CD4-positive, alpha-beta memory T cell (primary cell): Measurements from ENCODE around the gene KTN1. TPM values are rescaled to one million over a fixed set of nuclear protein-coding genes. Genes with fewer than 3 reads are reported as not detected.

ENCODE experiments used
- CTCF ChIA-PET: fragments of 350-600 bp; sonication (Branson Sonifier 250); formaldehyde crosslinking; loops from one replicate; lab custom pipeline; 2021; ENCODE audit warnings: inconsistent platforms; ENCODE audit not compliant: partially characterized antibody; lab: Charles Lee
- POLR2A ChIA-PET: fragments of 350-600 bp; sonication (Branson Sonifier 250); formaldehyde crosslinking; loops from one replicate; lab custom pipeline; 2021; ENCODE audit not compliant: partially characterized antibody; lab: Charles Lee
- DNase-seq, 5 donors: peaks; one replicate each; pipeline versions ENCODE4 v3.0.0 to v3.0.0-alpha.2; 2020 to 2022; ENCODE audit warnings: mixed read lengths in 1 of 5
- H3K27ac ChIP-seq: one replicate; pipeline ENCODE4 v1.7.0; 2013; ENCODE audit warnings: low read depth, low read length
- H3K27me3 ChIP-seq: 2 replicates; pipeline ENCODE4 v1.7.0; 2013; ENCODE audit warnings: mild to moderate bottlenecking, low read length, moderate library complexity; ENCODE audit not compliant: insufficient read depth
- H3K36me3 ChIP-seq: 2 replicates; pipeline ENCODE4 v1.7.0; 2013; ENCODE audit warnings: mild to moderate bottlenecking, low read length, moderate library complexity; ENCODE audit not compliant: insufficient read depth
- H3K4me1 ChIP-seq: 2 replicates; pipeline ENCODE4 v1.7.0; 2013; ENCODE audit warnings: mild to moderate bottlenecking, low read length, moderate library complexity; ENCODE audit not compliant: insufficient read depth
- H3K4me3 ChIP-seq, 2 donors: one replicate each; pipeline ENCODE4 v1.7.0; 2013; ENCODE audit warnings: low read length in 2 of 2, mild to moderate bottlenecking in 1 of 2
- H3K9me3 ChIP-seq, 2 donors: one replicate each; pipeline ENCODE4 v1.7.0; 2013; ENCODE audit warnings: low read length in 2 of 2, control low read depth in 1 of 2; ENCODE audit not compliant: control insufficient read depth in 1 of 2
- H3K27ac Mint-ChIP-seq, 7 donors: one replicate each; pipeline ENCODE4 v1.8.0; 2020 to 2021; ENCODE audit warnings: mixed read lengths in 7 of 7, mild to moderate bottlenecking in 6 of 7, inconsistent platforms in 3 of 7, moderate library complexity in 3 of 7
- H3K27me3 Mint-ChIP-seq, 2 donors: one replicate each; pipeline ENCODE4 v1.8.0; 2020 to 2021; ENCODE audit warnings: mixed read lengths in 2 of 2
- H3K36me3 Mint-ChIP-seq, 2 donors: one replicate each; pipeline ENCODE4 v1.8.0; 2020 to 2021; ENCODE audit warnings: mixed read lengths in 2 of 2, inconsistent platforms in 1 of 2, mild to moderate bottlenecking in 1 of 2
- H3K4me1 Mint-ChIP-seq, 4 donors: one replicate each; pipeline ENCODE4 v1.8.0; 2020 to 2021; ENCODE audit warnings: mixed read lengths in 4 of 4, mild to moderate bottlenecking in 1 of 4
- H3K4me3 Mint-ChIP-seq, 8 donors: one replicate each; pipeline ENCODE4 v1.8.0; 2020 to 2021; ENCODE audit warnings: mixed read lengths in 8 of 8, mild to moderate bottlenecking in 7 of 8, moderate library complexity in 6 of 8, inconsistent platforms in 3 of 8
- H3K9me3 Mint-ChIP-seq, 8 donors: one replicate each; pipeline ENCODE4 v1.8.0; 2020 to 2021; ENCODE audit warnings: mixed read lengths in 8 of 8, mild to moderate bottlenecking in 5 of 8, inconsistent platforms in 3 of 8, moderate library complexity in 1 of 8
- intact Hi-C: fragments of 100-400 bp; cut with micrococcal nuclease; formaldehyde crosslinking; loops from one replicate; pipeline ENCODE4 v1.15.1; 2023
- polyA plus RNA-seq, 2 donors: library from polyadenylated mRNA; unstranded; fragments of 300-500 nt; fragmentation: Illumina TruSeq; gene quantifications; one replicate each; pipeline ENCODE4 v1.2.3, GENCODE V29; 2021
- total RNA-seq, 2 experiments: library from RNA; stranded (reverse); gene quantifications; one replicate each; pipeline ENCODE4 v1.2.3, GENCODE V29; 2021

Gene KTN1
- total and polyA plus RNA-seq, 4 experiments from 2014 or later, result 15.7 to 133 (median 93.7) TPM

DNA sequence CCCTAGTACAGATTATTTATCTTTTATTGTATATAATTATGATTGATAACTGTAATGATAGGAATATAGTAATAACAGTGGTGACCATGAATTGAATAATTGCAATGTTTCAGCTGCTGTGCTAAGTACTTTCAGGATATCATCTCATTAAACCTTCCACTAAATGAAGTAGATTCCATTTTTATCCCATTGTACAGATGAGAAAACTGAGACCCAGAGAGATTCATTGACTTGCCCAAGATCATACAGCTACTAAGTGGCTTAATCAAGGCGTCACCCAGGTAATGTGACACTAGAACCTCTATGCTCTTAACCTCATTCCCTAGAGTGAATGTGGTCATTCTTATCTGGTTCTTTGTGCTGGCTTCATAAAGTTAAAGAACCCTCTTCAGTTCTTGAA lies 124.6 kb downstream of the KTN1 start:
- CTCF ChIA-PET, result no interaction called here
- H3K4me3 Mint-ChIP-seq, result no peak overlapping the region
- peaks cover 1 to 21% of the 10 kb centered on the region in 2 donors for H3K36me3 Mint-ChIP-seq
- H3K4me3 ChIP-seq, result no peak overlapping the region
- intact Hi-C loops, result loop anchor here (10.0 kb wide), 1 partner anchor 770 kb away; no protein-coding TSS in a partner anchor
- no peak overlapping the region for H3K27ac ChIP-seq
- peaks cover 0 to 4% (median 0%) of the 10 kb centered on the region in 8 donors for H3K9me3 Mint-ChIP-seq
- no peaks in the 10 kb centered on the region for H3K36me3 ChIP-seq
- no peaks in the 10 kb centered on the region for H3K27me3 Mint-ChIP-seq
- POLR2A ChIA-PET, result no interaction called here
- no peaks in the 10 kb centered on the region for H3K27me3 ChIP-seq
- H3K27ac Mint-ChIP-seq, result peak overlapping the region in 1 of 7 donors; percentile 38
- DNase-seq, result no peak
- H3K9me3 ChIP-seq, result no peaks in the 10 kb centered on the region
- H3K4me1 ChIP-seq, result no peaks in the 10 kb centered on the region
- H3K4me1 Mint-ChIP-seq, result no peaks in the 10 kb centered on the region

DNA sequence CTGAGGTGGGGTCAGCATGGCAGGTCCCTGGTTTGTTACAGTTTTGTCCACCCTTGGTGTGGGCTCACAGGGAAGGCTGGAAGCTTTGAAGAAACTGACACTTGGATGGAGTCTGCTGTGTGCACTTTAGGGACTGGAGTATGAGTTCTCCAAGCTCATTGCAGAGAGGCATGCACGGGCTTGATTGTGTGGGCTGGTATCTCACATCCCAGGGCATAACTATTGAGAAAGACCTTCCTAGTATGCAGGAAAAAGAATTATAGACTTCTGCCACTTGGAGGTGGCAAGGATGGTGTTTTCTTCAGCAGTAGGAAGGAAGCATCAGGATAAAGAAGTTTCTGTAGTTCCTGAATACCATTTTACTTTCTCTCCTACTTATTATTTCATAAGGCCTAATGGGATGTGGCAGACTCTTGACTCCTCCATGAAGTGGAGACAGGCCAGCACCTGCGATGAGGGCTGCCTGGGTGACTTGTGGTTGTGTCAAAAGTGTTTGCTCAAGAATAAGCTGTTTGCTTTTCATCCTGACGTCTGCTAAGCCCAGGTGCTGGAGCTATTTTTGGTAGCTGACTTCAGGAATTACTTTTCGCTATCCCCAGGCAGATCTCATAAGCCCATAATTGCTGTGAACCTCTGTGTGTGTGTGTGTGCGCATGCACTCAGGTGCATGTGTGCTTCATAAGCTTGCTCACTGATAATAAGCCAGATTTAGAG lies 125.8 kb downstream of the KTN1 start:
- H3K4me1 ChIP-seq, result no peaks in the 10 kb centered on the region
- Mint-ChIP-seq H3K4me1 (no peaks in the 10 kb centered on the region), H3K27me3 (no peaks in the 10 kb centered on the region), H3K9me3 (peaks cover 0 to 4% (median 0%) of the 10 kb centered on the region in 8 donors), H3K4me3 (no peak overlapping the region), H3K36me3 (peaks cover 1 to 15% of the 10 kb centered on the region in 2 donors), H3K27ac (no peak overlapping the region)
- ChIA-PET CTCF (interaction anchor here (0.7 to 2.7 kb wide), 6 partner anchors 382 to 784 kb away, joined by 3 to 15 read pairs (median 4); no protein-coding TSS in a partner anchor), POLR2A (no interaction called here)
- intact Hi-C loops, result loop anchor here (10.0 kb wide), 1 partner anchor 769 kb away; no protein-coding TSS in a partner anchor
- H3K9me3 ChIP-seq, result no peaks in the 10 kb centered on the region
- no peak overlapping the region for H3K4me3 ChIP-seq
- H3K27ac ChIP-seq, result no peak overlapping the region
- H3K27me3 ChIP-seq, result no peaks in the 10 kb centered on the region
- H3K36me3 ChIP-seq, result no peaks in the 10 kb centered on the region
- DNase-seq, result no peak

DNA sequence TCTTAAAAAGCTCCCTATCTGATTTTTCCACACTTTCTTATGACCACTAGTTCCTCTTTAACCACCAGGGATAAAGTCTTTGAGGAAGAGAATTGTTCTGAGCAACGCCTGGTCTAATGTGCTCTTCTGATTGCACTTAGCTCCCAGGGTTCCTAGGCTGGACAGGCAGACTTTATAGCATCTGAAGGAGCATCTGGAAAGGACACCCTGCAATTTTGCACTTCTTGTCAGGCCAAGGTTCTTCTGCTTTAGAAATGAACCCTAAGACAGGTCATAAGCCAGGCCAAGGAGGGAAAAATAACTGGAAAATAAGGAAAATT lies 126.3 kb downstream of the KTN1 start:
- no peaks in the 10 kb centered on the region for H3K27me3 ChIP-seq

DNA sequence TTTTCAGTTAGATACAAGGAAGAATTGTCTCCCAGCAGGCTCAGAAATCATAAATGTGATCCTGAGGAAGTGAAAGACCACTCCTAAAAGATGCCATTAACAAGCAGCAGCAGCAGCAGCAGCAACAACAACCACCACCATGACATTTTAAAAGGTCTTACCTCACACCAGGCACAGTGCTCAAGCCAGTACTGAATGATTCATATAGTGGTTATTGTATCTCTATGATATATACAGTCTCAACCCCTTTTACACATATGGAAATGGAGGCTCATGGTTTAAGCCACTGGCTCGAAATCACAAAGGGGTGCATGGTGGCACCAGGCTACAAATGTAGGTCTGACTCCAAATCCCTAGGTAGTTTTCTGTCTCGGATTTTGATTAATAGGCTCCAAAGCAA lies 126.9 kb downstream of the KTN1 start:
- Mint-ChIP-seq H3K27me3 (no peaks in the 10 kb centered on the region), H3K36me3 (peaks cover 0 to 10% of the 10 kb centered on the region in 2 donors), H3K27ac (no peak overlapping the region), H3K9me3 (no peaks in the 10 kb centered on the region), H3K4me3 (no peak overlapping the region), H3K4me1 (no peaks in the 10 kb centered on the region)
- DNase-seq, result no peak
- Histone ChIP-seq H3K4me3 (no peak overlapping the region), H3K36me3 (no peaks in the 10 kb centered on the region), H3K27ac (no peak overlapping the region), H3K4me1 (no peaks in the 10 kb centered on the region), H3K27me3 (no peaks in the 10 kb centered on the region), H3K9me3 (no peaks in the 10 kb centered on the region)
- intact Hi-C loops, result loop anchor here (1.0 to 10.0 kb wide), 3 partner anchors 633 to 768 kb away; no protein-coding TSS in a partner anchor
- ChIA-PET CTCF (interaction anchor here (1.1 to 2.7 kb wide), 4 partner anchors 716 to 783 kb away, joined by 3 to 15 read pairs (median 4); no protein-coding TSS in a partner anchor), POLR2A (no interaction called here)

More for the DNA sequence above, 126.3 kb downstream of the KTN1 start:
- Mint-ChIP-seq H3K4me3 (no peak overlapping the region), H3K36me3 (peaks cover under 1 to 13% of the 10 kb centered on the region in 2 donors), H3K27ac (no peak overlapping the region), H3K27me3 (no peaks in the 10 kb centered on the region), H3K4me1 (no peaks in the 10 kb centered on the region), H3K9me3 (peaks cover 0 to 3% (median 0%) of the 10 kb centered on the region in 8 donors)
- Histone ChIP-seq H3K4me1 (no peaks in the 10 kb centered on the region), H3K36me3 (no peaks in the 10 kb centered on the region), H3K4me3 (no peak overlapping the region), H3K27ac (no peak overlapping the region), H3K9me3 (no peaks in the 10 kb centered on the region)
- intact Hi-C loops, result loop anchor here (10.0 kb wide), 1 partner anchor 768 kb away; no protein-coding TSS in a partner anchor
- DNase-seq, result no peak
- CTCF ChIA-PET, result interaction anchor here (0.7 to 2.7 kb wide), 6 partner anchors 381 to 784 kb away, joined by 3 to 15 read pairs (median 4); no protein-coding TSS in a partner anchor
- POLR2A ChIA-PET, result no interaction called here

DNA sequence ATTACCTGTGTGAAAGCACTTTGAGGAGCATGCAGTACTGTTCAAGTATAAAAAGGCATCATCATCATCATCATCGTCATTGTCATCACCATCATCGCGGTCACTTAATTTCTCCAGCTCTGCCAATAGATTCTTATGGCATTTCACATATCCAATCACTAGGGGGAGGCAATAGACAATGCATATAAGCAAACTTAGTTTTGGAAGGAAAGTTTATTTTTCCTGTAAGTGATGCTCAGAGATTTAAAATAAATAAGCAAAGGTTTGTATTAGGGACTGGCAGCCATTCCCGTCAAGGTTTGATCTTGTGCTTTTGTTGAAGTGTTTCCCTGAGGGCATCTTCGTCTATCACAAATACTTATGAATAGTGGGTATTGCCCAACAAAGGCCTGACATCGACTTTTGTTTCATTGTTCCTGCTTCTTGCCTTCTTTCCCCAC lies 127.4 kb downstream of the KTN1 start:
- no peak overlapping the region for H3K27ac ChIP-seq
- ChIA-PET CTCF (interaction anchor here (1.4 to 2.7 kb wide), 3 partner anchors 767 to 783 kb away, joined by 4 to 15 read pairs (median 5); no protein-coding TSS in a partner anchor), POLR2A (no interaction called here)
- Mint-ChIP-seq H3K9me3 (no peaks in the 10 kb centered on the region), H3K4me1 (no peaks in the 10 kb centered on the region), H3K27ac (no peak overlapping the region), H3K4me3 (no peak overlapping the region), H3K36me3 (peaks cover 0 to 8% of the 10 kb centered on the region in 2 donors), H3K27me3 (no peaks in the 10 kb centered on the region)
- H3K36me3 ChIP-seq, result no peaks in the 10 kb centered on the region
- H3K4me1 ChIP-seq, result no peaks in the 10 kb centered on the region
- DNase-seq, result peak in 3 of 5 donors; percentile 22 to 31 (median 26)
- H3K27me3 ChIP-seq, result no peaks in the 10 kb centered on the region
- H3K9me3 ChIP-seq, result no peaks in the 10 kb centered on the region
- no peak overlapping the region for H3K4me3 ChIP-seq
- intact Hi-C loops, result loop anchor here (1.0 to 10.0 kb wide), 3 partner anchors 633 to 767 kb away; no protein-coding TSS in a partner anchor

DNA sequence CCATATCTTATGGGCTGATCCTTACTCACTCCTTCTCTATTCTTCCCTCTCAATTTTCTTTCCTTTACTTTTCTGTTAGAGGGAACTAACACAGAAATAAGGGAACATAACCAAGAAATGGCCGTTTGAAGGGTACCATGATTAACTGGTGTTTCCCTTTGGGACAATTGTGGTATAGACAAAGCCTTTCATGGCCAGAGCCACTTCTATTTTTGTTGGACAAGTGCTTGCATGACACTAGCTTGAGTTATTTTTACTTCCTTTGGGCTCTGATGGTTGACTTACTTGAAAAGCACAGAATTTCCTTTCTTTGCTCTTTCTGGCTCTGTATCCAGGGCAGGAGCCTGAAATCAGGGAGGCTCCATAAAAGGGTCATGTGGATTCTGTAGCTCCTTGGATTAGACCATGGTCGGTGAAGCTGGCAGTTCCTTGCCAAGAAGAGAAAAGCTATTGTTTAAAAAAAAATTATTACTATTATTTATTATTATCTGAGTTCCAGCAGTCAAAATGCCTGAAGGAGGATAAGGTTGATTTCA lies 130.6 kb downstream of the KTN1 start:
- H3K4me3 ChIP-seq, result no peak overlapping the region
- POLR2A ChIA-PET, result no interaction called here
- no peak overlapping the region for H3K27ac Mint-ChIP-seq
- H3K4me1 Mint-ChIP-seq, result no peaks in the 10 kb centered on the region
- H3K4me3 Mint-ChIP-seq, result no peak overlapping the region
- no peaks in the 10 kb centered on the region for H3K36me3 ChIP-seq
- H3K27ac ChIP-seq, result no peak overlapping the region
- CTCF ChIA-PET, result interaction anchor here (1.0 kb wide), 1 partner anchor 12 kb away, joined by 3 read pairs; no protein-coding TSS in a partner anchor
- H3K4me1 ChIP-seq, result no peaks in the 10 kb centered on the region
- H3K27me3 Mint-ChIP-seq, result no peaks in the 10 kb centered on the region
- intact Hi-C loops, result no loop called here
- no peaks in the 10 kb centered on the region for H3K9me3 ChIP-seq
- peaks cover 0 to 6% of the 10 kb centered on the region in 2 donors for H3K36me3 Mint-ChIP-seq
- DNase-seq, result no peak
- no peaks in the 10 kb centered on the region for H3K27me3 ChIP-seq
- no peaks in the 10 kb centered on the region for H3K9me3 Mint-ChIP-seq

DNA sequence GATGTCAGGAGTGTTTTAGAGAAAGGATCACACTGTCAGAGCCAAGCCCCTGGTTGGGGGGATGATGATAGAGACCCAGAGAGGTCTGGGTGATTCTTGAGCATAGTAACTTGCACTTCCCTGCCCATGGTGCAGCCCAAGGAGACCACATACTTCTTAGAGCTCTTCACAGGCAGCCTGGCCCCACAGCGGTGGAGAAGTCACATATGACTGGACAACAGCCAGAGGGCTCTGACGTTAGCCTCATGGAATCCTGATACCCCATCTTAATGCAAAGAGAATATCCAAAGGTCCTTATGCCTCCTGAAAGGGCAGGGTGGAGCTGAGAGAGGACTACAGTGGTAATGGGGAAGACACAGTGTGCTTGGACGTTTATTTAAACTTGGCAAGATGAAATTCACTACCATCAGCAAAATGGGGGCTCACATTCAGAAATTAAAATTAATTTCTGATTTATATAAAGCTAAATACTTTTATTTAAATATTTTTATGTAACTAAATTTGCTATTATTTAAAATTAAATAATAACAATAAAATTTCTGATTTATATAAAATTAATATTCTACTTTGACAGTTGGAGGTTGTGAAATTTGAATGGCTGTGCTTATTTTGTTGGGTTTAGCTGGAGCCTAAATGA lies 131.3 kb downstream of the KTN1 start:
- Histone ChIP-seq H3K9me3 (no peaks in the 10 kb centered on the region), H3K4me1 (no peaks in the 10 kb centered on the region), H3K27ac (no peak overlapping the region), H3K27me3 (no peaks in the 10 kb centered on the region), H3K4me3 (no peak overlapping the region), H3K36me3 (no peaks in the 10 kb centered on the region)
- DNase-seq, result no peak
- CTCF ChIA-PET, result interaction anchor here (1.0 kb wide), 2 partner anchors 11 to 763 kb away, joined by 3 read pairs; no protein-coding TSS in a partner anchor
- H3K27ac Mint-ChIP-seq, result peak overlapping the region in 1 of 7 donors; percentile 19
- H3K9me3 Mint-ChIP-seq, result no peaks in the 10 kb centered on the region
- no peaks in the 10 kb centered on the region for H3K4me1 Mint-ChIP-seq
- no peak overlapping the region for H3K4me3 Mint-ChIP-seq
- no peaks in the 10 kb centered on the region for H3K27me3 Mint-ChIP-seq
- H3K36me3 Mint-ChIP-seq, result peaks cover 0 to 6% of the 10 kb centered on the region in 2 donors
- intact Hi-C loops, result no loop called here
- POLR2A ChIA-PET, result no interaction called here
